NCI-H748 (cell line): ENCODE data around the gene NLRP11.

Source experiments
- DNase-seq: peaks from one replicate; lab custom pipeline; 2025; ENCODE audit not compliant: unreplicated experiment; lab: John Stamatoyannopoulos, UW

Gene NLRP11

GRCh38 chr19:55831846-55832245 lies at the start of gene NLRP11:
NLRP11 (minus strand) TSS chr19:55831999; CDS start chr19:55818174, 13,825 bp downstream.
- DNase-seq: peak; percentile 19

DNA sequence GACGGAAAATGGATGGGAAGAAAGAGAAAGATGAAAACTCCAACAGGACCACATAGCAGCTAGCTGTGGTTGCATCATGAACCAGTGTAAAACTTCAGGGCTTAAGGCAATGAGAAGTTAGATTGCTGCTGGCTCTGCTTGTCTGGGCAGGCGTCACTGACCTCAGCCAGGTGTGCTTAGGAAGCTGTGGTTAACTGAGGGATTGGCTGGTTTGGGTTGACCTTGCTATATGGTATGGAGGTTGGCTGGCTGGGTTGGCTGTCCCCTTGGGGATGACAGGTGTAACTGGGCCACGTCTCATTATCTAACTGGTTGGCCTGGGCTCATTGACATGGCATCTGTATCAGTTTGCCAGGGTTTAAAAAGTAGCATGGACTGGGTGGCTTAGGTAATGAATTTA lies 45.4 kb upstream of the NLRP11 start:
- no peak for DNase-seq

- no peak for DNase-seq
Measured at GRCh38 chr19:55870736-55871135, 38.9 kb upstream of the NLRP11 start.

GRCh38 chr19:55867101-55867500 lies 35.3 kb upstream of the NLRP11 start:
- no peak for DNase-seq

GRCh38 chr19:55866521-55866920 lies 34.7 kb upstream of the NLRP11 start:
- no peak for DNase-seq

- DNase-seq: no peak
Measured at GRCh38 chr19:55858969-55859368, 27.2 kb upstream of the NLRP11 start.

GRCh38 chr19:55858401-55858800 lies 26.6 kb upstream of the NLRP11 start:
- DNase-seq: no peak

DNA sequence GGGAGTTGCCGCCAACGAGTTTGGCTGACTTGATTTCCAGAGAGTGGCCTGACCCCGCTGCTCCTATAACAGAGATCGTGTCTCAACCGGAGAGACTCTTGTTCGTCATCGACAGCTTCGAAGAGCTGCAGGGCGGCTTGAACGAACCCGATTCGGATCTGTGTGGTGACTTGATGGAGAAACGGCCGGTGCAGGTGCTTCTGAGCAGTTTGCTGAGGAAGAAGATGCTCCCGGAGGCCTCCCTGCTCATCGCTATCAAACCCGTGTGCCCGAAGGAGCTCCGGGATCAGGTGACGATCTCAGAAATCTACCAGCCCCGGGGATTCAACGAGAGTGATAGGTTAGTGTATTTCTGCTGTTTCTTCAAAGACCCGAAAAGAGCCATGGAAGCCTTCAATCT lies 26.2 kb upstream of the NLRP11 start:
- no peak for DNase-seq

GRCh38 chr19:55857149-55857548 lies 25.4 kb upstream of the NLRP11 start:
- DNase-seq: no peak

GRCh38 chr19:55855160-55855559 lies 23.4 kb upstream of the NLRP11 start:
- DNase-seq: no peak

DNA sequence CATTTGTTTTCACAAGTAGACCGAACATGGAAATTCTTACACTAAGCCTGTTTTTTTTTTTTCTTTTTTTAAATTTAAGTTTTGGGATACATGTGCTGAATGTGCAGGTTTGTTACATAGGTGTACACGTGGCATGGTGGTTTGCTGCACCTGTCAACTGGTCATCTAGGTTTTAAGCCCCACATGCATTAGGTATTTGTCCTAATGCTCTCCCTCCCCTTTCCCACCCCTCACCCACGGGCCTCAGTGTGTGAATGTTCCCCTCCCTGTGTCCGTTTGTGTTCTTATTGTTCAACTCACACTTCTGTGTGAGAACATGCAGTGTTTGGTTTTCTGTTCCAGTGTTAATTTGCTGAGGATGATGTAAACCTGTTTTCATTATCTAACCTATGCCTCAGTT lies 7.1 kb upstream of the NLRP11 start:
- DNase-seq: no peak

GRCh38 chr19:55838251-55838650 lies 6.5 kb upstream of the NLRP11 start:
- DNase-seq: no peak

DNA sequence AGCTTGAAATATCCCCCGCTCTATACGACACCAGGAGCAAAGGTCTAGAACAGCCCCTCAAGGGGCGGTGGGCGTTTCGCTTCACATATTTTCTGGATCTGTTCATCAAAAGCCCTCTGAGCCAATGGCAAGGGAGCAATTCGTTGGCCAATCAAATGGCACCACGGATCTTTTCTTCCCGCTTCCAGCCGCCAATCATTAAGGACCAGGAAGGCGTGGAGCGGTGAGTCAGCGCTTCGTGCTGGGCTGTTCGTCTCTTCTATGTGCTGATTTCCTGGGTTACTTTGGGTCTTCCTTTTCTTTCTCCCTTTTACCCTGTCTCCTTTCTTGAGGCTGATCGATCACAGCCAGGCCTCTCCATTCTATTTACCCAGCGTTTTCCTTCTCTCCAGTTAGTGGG lies 4.5 kb upstream of the NLRP11 start, which contains the start of gene NLRP4:
NLRP4 (plus strand) TSS at position 201 of the 400 bp plus-strand sequence. CDS start 15,541 bp downstream, outside the sequence.
- DNase-seq: no peak

DNA sequence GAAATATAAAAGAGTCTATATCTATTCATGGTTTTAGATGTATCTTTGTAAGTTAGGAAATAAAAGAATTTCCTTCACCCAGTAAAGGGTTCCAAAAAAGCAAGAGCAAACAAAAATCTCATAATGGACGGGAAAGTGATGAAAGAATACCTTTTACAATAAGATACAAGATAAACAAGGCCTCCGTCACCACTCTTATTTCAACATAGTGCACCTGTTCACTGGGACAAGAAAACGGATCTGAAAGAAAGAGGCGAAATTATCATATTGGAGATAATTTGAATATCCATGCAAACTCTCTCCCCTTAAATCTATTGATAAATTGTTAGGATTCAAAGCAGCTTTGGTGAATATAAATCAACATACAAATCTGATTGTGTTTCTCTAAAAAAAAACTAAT lies 877 bp upstream of the NLRP11 start:
- no peak for DNase-seq

DNA sequence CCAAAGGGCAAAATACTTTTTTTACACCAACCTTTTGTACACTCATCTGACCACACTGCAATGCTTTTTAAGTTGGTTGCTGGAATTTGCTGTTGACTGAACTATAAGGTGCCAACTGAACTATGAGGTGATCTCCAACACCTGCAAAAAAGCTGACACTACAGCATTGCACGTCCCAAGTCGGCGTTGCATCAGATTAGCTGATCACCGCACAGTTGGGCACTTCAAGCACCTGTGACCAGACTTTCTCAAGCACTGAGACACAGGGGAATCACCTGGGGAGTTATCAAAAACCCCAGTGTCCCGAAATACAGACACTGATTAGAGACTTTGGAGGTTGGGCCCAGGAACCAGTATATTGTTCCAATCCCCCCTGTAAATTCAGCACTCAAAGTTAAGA lies 1.1 kb downstream of the NLRP11 start:
- DNase-seq: no peak

GRCh38 chr19:55820037-55820436 lies 11.8 kb downstream of the NLRP11 start:
- DNase-seq: no peak

DNA sequence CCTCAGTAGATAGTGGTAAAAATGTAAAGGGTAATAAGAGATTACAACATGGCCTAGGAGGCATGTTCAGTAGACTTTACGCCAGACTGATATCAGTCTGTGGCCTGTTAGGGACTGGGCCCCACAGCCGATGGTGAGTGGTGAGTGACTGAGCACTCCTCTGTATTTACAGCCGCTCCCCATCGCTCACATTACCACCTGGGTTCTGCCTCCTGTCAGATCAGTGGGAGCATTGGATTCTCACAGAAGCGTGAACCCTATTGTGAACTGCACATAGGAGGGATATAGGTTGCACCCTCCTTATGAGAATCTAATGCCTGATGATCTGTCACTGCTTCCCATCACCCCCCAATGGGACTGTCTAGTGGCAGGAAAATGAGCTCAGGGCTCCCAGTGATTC lies 17.9 kb downstream of the NLRP11 start:
- DNase-seq: no peak

- no peak for DNase-seq
Measured at GRCh38 chr19:55812449-55812848, 19.4 kb downstream of the NLRP11 start.

GRCh38 chr19:55811340-55811739 lies 20.5 kb downstream of the NLRP11 start:
- no peak for DNase-seq

DNA sequence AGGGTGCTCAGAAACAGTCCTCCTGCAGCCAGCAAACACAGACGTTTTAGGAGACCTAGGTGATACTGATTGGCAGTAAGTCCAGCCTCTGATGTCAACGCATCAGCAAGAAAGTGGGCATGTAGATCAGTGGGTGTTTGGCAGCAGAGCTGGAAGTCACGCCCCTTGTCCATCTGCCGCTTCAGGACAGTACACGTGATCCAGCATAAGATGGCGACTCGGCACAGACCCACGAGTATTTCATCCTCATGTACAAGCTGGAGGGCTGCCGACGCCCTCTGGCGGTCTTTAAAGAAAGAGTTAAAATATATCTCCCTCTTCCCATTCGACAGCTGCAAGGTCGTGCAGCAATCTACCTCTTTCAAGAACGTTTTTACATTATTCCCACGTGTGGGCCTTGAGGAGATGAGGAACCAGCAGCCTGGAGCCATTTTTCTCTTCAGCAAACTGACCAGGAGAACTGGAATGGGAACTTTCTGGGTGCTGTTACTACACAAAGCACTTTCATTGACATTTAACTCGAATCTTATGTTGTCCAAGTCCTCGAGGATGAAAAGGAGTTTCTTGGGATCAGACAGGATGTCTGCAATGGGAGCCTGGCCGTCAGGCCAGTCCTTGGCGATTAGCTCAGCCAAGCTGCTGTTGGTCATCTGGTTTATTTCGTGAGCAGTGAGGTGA lies 22.3 kb downstream of the NLRP11 start:
- peak; percentile 98 for DNase-seq

DNA sequence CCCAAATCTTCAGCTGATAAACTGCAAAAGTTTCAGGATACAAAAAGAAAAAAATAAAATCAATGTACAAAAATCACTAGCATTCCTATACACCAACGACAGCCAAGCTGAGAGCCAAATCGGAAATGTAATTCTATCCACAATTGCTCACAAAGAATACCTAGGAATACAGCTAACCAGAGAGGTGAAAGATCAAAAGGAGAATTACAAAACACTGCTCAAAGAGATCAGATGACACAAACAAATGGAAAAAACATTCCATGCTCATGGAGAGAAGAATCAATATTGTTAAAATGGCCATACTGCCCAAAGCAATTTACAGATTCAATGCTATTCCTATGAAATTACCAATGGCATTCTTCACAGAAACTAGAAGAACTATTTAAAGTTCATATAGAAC lies 29.5 kb downstream of the NLRP11 start:
- no peak for DNase-seq

DNA sequence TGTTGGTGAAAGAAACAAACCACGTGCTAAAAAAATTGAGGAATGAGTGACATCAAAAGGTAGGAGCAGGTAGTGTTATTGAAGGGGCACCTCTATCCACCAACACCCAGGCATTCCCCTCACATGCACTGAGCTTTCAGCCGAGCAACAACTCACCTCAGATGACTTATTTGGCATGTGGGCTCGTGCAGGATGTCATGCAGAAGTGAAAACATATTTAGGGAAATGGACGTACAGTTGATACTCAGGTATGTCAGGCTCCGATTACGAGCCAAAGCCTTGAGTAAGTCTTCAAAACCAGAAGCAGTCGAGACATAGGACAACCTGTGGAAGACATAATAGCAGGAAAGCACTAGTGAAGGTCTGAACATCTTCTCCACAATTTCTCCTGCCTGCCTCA lies 30.4 kb downstream of the NLRP11 start:
- DNase-seq: no peak

- DNase-seq: no peak
Measured at GRCh38 chr19:55795021-55795420, 36.8 kb downstream of the NLRP11 start.
